Breast epithelium (tissue), 3 donors: ENCODE results near the gene CHRNG.

Experiments
- POLR2A ChIP-seq: fragments of 450-650 bp; IDR thresholded peaks from one replicate; pipeline ENCODE4 v1.6.1; 2016; ENCODE audit warnings: antibody characterized with exemption, mild to moderate bottlenecking, moderate library complexity
- TF ChIP-seq, protein P1 (sequence below), 3 donors: fragments of 450-650 bp; IDR thresholded peaks; one replicate each; pipeline ENCODE4 v1.5.1; 2016 to 2017; ENCODE audit warnings: antibody characterized with exemption in 3 of 3, mild to moderate bottlenecking in 3 of 3, moderate library complexity in 3 of 3

GRCh38 chr2:232527905-232528470, 11.5 kb upstream of the CHRNG start:
- TF ChIP-seq, protein P1, sequence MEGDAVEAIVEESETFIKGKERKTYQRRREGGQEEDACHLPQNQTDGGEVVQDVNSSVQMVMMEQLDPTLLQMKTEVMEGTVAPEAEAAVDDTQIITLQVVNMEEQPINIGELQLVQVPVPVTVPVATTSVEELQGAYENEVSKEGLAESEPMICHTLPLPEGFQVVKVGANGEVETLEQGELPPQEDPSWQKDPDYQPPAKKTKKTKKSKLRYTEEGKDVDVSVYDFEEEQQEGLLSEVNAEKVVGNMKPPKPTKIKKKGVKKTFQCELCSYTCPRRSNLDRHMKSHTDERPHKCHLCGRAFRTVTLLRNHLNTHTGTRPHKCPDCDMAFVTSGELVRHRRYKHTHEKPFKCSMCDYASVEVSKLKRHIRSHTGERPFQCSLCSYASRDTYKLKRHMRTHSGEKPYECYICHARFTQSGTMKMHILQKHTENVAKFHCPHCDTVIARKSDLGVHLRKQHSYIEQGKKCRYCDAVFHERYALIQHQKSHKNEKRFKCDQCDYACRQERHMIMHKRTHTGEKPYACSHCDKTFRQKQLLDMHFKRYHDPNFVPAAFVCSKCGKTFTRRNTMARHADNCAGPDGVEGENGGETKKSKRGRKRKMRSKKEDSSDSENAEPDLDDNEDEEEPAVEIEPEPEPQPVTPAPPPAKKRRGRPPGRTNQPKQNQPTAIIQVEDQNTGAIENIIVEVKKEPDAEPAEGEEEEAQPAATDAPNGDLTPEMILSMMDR (IDR thresholded peaks at IDR 0.05), result no peak
- no peak for TF ChIP-seq POLR2A
